DND-41 (cell line): Measurements from ENCODE around the gene CR1L.

Source experiments
- EZH2 ChIP-seq: IDR thresholded peaks from 3 replicates; pipeline ENCODE4 v1.6.1; 2012; ENCODE audit warnings: borderline replicate concordance, low read depth, mild to moderate bottlenecking, moderate library complexity, low read length, inconsistent platforms; ENCODE audit not compliant: severe bottlenecking
- TF ChIP-seq, protein P1 (sequence below): IDR thresholded peaks from 2 replicates; pipeline ENCODE4 v1.5.1; 2012; ENCODE audit warnings: borderline replicate concordance, low read length, moderate library complexity, mild to moderate bottlenecking; ENCODE audit not compliant: poor library complexity, severe bottlenecking; ENCODE audit errors: extremely low read depth

DNA sequence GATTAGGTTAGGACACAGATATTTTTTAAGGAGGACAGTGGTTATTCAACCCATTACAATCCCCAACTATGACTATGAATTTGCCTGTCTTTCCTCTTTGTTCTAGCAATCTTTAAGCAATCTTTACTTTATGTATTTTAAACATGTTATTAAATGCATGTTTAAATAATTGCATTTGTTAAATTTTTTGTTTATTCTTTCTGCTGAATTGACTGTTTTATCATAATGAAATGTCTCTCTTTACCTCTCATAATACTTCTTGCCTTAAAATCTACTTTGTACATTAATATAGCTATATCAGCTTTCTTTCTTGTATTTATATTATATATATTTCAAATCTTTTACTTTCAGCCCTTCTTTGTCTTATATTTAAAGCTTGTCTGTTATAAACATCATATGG lies 46.1 kb downstream of the CR1L start:
- TF ChIP-seq, protein P1, sequence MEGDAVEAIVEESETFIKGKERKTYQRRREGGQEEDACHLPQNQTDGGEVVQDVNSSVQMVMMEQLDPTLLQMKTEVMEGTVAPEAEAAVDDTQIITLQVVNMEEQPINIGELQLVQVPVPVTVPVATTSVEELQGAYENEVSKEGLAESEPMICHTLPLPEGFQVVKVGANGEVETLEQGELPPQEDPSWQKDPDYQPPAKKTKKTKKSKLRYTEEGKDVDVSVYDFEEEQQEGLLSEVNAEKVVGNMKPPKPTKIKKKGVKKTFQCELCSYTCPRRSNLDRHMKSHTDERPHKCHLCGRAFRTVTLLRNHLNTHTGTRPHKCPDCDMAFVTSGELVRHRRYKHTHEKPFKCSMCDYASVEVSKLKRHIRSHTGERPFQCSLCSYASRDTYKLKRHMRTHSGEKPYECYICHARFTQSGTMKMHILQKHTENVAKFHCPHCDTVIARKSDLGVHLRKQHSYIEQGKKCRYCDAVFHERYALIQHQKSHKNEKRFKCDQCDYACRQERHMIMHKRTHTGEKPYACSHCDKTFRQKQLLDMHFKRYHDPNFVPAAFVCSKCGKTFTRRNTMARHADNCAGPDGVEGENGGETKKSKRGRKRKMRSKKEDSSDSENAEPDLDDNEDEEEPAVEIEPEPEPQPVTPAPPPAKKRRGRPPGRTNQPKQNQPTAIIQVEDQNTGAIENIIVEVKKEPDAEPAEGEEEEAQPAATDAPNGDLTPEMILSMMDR = no peak
- TF ChIP-seq EZH2 = no peak
